HG02588 (cell line): ENCODE data around the gene TRIO.

Source experiments
- ATAC-seq: cut with Tn5 transposase; IDR thresholded peaks from one replicate; pipeline ENCODE4 v1.9.1; 2021; ENCODE audit warnings: mild to moderate bottlenecking, moderate library complexity; ENCODE audit not compliant: unreplicated experiment

The TRIO gene

DNA sequence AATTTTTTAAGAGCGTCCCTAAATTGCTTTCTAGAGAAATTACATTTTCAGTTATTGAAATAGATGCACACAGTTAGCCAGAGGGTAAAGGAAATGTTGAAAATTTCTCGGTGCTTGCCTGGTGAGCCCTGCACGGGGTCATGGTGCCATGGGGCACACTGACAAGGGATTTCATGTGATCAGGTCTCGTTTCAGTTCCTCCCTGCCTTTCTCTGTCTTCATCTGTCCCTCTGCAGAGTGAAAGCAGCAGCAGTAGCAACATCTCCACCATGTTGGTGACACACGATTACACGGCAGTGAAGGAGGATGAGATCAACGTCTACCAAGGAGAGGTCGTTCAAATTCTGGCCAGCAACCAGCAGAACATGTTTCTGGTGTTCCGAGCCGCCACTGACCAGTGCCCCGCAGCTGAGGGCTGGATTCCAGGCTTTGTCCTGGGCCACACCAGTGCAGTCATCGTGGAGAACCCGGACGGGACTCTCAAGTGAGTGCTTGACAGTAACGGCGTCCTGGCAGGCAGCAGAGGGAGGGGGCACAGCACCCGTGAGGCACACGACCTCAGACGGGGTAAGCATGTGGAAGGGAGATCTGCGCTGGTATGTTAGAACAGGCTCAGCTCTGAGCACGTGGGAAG, 349.3 kb downstream of the TRIO start:
- no peak for ATAC-seq

DNA sequence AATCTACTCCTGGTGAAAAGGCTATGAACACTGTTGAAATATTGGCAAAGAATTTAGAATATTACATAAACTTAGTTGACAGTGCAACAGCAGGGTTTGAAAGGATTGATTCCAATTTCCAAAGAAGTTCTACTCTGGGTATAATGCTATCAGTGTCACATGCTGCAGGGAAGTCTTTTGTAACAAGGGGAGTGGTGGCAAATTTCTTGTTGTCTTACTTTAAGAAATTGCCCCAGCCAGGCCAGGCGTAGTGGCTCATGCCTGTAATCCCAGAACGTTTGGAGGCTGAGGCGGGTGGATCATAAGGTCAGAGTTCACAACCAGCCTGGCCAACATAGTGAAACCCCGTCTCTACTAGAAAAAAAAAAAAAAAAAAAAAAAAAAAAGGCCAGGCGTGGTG, 352.2 kb downstream of the TRIO start:
- no peak for ATAC-seq

DNA sequence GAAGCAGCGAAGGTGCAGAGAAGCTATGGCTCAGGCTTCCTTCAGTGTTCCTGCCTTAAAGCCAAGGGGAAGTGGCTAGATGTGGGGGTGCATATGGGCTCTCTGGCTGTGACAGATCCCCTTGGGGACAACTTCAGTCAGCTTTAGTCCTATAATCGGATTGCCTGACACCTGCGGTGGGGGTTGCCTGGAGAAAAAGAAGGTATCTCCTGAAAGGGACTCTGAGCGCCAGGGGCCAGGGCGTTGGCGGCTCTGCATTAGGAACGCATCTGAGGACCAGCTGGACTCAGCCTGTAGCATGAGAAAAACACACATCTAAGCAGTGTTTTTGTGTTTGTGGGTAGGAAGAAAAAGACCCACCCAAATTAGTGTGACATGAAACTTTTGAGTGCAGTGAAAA, 354.2 kb downstream of the TRIO start:
- ATAC-seq = no peak

DNA sequence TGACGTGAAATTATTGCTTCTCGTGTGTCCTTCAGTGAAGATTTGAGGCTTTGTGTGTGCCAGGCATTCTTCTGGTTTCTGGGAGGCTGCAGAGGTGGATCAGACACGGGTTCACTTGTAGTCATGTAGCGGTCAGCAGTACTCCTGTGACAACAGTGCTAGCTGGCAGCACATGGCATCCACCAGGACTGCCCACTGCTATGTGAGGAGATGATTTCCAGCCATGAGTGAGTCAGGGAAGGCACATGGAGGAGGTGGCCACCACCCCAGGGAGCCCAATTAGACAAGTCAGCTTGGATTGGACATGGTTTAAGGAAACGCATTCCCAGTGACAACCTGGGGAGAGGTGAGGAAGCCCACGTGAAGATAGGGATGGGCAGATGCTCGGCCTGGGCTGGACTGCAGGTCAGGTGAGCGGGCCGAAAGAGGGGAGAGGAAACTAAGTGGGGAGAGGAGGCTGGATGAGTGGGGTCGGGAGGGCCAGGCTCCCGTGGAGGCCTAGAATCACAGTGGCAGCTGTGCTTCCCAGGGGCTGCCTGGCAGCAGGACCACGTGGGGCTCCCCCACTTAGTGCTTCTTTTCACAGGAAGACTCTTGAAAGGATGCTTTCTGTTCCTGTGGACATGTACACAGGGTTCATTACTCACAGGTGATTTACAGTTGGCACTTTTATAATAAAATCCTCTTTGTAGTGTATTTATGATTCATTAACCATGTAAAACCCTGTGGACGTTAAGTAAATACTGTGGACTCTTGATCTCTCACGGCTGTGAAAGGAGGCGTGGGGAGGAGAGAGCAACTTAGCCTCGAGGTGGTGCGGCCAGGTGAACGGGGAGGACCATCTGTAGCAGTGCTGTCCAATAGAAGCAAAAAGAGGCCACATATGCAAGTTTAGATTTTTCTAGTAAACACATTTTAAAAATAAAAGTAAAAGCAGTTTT, 358.5 kb downstream of the TRIO start:
- no peak for ATAC-seq

DNA sequence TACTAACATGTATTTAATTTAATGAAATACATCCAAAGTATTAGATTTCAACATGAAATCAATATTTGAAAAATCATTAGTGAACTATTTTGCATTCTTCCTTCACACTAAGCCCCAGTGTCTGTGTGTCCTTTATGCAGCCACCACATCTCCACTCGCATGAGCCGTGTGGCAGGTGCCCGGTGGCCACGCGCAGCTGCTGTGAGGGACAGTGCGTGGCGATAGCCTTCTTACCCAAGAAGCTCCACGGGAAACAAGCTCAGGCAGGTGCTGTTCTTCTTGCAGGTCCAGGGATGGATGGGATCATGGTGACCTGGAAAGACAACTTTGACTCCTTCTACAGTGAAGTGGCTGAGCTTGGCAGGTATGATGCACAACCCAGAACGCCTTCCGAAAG, 359.1 kb downstream of the TRIO start:
- no peak for ATAC-seq

DNA sequence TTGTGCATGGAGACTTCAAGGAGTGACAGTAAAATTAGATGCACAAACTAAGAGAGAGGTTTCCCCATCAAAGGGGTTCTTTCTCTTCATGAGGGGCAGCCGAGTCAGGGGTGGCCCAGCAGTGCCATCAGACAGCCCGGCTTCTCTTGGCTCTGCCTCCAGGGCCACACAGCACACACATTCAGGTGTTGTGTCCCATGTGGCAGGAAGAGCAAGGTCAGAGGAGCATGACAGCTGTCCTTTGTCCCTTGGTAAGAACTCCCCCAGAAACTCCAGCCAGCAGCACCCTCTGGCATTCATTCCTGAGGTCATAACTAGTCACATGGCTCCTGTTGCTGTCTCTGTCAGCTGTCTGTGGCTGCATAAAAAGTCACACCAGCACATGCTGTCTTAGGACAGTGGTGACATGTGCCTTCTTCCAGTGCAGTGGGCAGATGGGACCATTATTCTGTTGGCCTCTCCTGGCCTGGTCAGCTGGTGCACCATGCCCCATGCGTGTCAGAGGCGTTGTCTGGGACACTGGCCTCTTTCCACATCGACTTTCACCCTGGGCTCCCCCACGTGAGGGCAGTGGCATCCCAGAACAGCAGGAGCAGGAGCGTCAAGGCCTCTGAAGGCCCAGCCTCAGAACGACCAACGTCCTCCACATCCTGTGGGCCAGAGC, 360.0 kb downstream of the TRIO start:
- no peak for ATAC-seq

DNA sequence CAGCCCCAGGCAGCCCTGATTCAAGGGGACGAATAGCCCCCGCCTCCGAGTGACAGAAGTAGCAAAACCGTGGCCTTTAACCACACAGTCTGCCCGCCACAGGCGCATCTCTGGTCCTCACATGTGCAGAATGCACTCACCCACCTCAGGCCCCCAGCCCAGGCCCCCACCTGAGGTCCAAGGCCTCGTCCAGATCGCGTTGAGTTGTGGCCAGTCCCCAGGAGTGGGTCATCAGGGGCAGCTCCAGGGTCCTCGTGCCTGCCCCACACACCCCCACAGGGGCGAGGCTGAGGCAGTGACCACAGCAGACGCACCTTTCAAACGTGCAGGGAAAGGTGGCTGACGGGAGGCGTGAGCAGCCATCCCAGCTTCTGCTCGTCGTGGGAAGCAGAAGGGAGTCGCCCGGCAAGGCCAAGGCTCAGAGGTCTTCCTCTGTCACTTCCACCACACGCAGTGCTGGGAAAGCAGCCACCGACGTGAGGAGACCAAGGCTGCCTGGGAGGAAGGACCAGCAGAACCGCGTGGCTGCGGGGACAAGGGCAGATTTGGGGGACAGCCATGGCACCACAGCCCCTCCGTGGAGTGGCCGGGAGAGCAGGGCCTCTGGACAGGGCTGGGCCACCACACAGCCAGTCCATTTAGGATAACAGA, 360.7 kb downstream of the TRIO start:
- no peak for ATAC-seq

DNA sequence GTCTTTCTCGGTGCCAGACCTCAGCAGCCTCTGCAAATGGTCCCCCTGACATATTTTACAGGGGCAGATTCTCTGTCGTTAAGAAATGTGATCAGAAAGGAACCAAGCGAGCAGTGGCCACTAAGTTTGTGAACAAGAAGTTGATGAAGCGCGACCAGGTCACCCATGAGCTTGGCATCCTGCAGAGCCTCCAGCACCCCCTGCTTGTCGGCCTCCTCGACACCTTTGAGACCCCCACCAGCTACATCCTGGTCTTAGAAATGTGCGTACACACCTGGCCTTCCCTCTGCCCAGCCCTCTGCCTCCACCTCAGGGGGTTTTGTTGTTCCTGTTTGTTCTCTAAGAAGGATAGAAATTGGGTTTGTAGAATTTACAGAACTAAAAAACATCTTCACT, 361.2 kb downstream of the TRIO start:
- ATAC-seq = no peak

DNA sequence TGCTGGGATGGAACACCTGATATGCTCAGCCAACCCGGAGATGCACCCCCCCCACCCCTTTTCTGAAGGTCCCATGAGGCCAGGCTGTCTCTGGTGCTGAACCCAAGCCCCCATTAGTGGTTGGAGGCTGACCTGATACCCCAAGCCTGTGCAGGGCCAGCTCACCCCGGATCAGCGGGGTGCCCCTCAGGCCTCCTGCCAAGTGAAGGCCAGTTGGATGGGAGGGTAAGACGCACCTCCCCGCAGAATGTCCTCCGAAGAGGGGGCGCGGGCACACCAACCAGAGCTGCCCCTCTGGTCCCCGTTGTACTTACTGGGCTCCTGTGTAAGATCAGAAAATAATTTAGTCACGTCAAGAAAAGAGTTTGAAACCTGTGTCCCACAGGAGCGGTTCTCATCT, 361.7 kb downstream of the TRIO start:
- no peak for ATAC-seq

DNA sequence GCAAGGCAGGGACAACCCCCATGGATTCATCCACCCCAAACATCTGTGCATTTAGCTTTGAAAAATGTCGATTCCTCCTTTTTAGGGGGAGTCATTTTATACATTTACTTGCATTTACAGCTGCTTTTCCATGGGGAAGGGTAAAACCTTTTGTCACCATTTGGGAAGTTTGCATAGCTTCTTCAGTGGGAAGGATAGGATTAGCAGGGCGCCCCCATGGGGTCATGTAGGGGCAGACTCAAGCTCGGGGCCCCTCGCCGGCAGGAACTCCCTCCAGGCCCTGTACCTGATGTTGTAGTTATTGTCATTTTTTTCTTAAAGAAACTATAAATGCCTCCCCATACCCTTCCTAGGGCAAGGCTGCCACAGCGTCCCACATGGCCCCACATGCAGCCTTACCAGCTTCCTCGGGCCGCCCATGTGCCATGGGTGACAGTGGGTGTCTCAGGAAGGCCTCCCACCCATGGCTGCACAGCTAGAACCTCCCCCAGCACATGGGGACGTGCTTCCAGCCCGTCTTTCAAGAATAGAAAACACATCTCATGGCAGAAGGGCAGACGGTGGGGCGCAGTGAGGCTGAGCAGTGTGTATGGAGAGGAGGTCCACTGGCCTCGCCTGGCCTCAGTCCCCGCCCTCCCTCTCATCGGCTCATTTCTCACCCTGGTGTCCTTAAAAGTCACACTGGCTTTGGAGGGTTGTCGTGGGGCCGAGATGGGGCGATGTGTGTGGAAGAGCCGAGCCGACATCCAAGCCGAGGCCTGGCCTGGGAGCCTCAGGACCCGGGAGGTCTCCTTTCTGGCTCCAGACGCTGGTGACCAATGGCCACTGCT, 362.4 kb downstream of the TRIO start:
- ATAC-seq = no peak

DNA sequence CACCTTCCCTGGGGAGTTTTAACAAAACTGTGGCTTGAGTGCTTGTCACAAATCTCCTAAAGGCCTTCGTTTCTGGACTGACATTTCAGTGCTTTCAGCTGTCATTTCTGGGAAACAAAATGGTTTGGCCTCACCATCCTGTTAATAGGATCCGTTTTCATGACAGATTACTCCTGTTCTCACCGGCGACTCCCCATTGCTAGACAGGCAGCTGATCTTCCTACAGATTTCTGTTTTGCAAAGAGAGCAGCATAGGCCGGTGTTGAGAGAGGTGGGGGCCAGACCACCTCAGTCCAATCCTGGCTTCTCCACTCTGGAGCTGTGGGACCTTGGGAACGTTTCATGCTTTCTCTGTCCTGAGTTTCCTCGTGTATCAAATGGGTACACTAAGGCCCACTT, 363.0 kb downstream of the TRIO start:
- no peak for ATAC-seq

DNA sequence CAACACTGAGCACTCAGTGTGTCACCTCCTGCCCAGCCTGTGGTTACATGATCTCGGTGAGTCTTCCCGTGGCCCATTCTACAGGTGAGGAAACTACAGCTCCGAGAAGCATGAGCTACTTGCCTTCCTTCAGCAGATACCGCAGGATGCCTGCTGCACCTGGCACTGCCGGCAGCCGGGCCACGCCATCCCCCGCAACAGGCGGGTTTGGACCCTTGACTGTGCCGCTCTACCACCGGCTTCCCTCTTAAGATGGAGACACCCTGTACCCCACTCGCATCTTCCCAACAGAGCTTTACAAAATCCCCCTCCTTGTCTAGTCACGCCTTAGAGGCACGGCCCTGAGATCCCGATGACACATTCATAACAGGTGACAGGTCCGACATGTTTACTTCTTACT, 363.5 kb downstream of the TRIO start:
- ATAC-seq = no peak

DNA sequence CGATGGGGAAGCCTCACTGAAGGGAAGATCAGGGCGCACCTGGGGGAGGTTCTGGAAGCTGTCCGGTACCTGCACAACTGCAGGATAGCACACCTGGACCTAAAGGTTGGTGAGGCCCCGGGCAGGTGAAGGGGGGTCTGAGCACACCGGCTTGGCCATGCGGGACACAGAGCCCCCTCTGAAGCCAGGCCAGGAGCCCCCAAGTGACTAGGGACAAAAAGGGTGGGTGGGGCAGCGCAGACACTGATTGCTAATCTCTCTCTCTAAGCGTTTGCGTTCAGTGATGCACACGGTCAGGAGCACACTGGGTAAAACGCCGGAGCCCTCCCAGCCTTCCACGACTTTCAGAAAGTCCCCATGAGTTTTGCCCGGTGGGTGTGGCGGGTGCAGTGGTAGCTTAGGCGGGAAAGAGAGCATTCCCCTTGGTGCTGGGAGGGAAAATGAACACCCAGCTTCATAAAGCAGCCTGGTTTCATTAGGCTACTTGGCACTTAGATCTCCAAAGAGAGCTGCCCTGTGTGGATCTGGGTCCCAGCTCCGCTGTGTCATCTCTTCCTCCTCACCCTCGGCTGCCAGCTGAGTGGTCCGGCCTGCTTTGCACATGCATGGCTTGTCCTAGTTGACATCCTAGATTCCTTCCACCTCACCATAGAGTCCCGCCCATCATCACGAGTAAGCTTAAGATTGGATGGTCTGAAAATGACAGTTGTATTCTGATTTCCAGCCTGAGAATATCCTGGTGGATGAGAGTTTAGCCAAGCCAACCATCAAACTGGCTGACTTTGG, 364.2 kb downstream of the TRIO start:
- ATAC-seq = no peak

DNA sequence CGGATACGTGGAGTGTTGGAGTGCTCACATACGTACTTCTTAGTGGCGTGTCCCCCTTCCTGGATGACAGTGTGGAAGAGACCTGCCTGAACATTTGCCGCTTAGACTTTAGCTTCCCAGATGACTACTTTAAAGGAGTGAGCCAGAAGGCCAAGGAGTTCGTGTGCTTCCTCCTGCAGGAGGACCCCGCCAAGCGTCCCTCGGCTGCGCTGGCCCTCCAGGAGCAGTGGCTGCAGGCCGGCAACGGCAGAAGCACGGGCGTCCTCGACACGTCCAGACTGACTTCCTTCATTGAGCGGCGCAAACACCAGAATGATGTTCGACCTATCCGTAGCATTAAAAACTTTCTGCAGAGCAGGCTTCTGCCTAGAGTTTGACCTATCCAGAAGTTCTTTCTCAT, 364.9 kb downstream of the TRIO start:
- ATAC-seq = no peak

DNA sequence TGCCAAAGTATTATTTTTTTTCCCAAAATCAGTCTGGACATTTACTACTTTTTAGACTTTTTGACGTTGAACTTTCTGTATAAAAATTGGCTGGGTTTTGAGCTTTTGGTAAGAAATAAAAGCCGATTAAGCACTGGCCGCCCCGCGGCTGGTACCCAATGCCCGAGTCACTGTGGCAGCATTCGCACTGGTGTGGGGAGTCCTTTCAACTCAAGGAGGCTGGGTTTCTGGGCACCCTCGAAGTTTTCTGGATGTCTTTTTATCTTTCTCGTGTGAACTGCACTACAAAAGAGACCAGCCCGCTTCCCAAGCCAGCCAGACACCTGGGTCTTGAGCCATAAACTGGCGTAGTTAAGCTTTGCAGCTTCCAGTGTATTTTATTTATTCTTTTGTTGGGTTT, 366.4 kb downstream of the TRIO start:
- no peak for ATAC-seq

DNA sequence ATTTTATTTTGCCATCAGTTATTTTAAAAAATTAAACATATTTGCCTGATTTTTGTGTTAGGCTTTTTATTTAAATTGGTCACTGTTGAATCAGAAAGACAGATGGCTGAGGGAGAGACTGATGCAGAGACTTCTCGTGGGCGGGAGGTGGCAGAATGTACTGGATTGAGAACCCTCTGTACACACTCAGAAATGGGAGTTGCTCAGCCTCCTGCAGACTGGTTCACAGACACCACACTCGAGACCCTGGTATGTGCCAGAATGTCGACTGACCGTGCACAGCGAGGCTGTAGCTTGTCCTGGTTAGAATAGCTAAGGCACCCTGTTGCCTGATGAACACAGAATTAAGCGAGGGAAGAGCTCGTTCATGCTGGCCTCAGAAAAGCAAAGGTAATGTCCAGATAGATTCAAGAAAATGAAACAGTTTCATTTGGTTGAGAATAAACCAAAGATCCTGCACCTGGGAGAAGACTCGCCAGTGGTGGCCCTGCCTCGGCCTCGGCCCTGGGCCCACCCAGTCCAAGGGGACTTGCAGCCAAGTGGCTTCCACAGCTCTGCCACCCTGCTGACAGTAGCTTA, 367.1 kb downstream of the TRIO start:
- no peak for ATAC-seq

DNA sequence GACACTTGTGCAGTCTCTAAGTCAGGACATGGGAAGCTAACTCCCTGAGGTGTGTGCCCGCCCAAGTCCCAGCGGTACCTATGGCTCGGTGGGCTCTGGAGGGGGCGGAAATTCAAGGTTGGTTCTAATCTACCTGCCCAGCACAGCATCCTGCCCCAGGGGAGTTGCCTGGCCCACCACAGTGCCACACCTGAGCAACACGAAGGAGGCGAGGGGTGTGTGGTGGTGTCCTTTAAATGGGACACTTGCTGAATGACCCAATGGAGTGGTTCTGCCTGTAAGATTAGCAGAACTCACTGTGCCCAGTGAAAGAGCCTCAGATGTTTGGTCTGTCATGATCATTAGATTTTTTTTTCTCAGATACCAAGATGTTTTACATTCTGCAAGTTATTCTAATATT, 367.7 kb downstream of the TRIO start:
- ATAC-seq = no peak

DNA sequence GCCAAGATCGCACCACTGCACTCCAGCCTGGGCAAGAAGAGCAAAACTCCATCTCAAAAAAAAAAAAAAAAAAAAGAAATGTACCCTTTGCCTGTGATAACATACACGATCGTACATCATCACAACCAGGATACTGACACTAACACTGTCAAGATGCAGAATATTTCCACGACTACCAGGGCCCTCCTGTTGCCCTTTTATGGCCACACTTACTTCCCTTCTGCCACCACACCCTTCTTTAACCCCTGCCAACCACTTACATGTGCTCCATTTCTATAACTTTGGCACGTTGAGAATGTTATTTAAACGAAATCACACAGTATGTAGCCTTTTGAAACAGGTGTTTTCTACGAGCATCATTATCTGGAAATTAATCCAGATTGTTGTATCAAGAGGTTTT, 369.4 kb downstream of the TRIO start:
- ATAC-seq = no peak

DNA sequence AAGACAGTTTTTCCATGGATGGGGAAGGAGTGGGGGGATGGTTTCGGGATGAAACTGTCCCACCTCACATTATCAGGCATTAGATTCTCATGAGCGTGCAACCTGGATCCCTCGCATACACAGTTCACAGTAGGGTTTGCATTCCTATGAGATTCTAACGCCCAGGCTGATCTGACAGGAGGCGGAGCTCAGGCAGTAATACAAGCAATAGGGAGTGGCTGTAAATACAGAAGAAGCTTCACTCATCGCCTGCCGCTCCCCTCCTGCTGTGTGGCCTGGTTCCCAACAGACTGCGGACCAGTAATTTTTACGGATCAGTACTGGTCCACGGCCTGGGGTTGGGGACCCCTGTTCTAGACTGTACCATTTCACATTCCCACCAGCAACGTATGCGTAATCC, 370.1 kb downstream of the TRIO start:
- ATAC-seq = no peak
